Panc1 (cell line): ENCODE results near the gene TRIO. TPM values are rescaled to one million over a fixed set of nuclear protein-coding genes. Genes with fewer than 3 reads are reported as not detected.

Experiments used
- ATAC-seq: fragments of 200-7000 bp; cut with Tn5 transposase; 2 replicates; pipeline ENCODE4 v1.9.1; 2020; ENCODE audit warnings: mild to moderate bottlenecking, moderate library complexity
- BruUV-seq: library from RNA; stranded (reverse); fragments of 400-500 nt; replicated peaks from 2 replicates; lab custom pipeline; 2021; lab: Mats Ljungman, UMichigan
- CTCF ChIA-PET: fragments of 300-600 bp; sonication (Branson Sonifier 250); formaldehyde crosslinking; loops from one replicate; lab custom pipeline; 2022; ENCODE audit warnings: antibody characterized with exemption; lab: Charles Lee
- POLR2A ChIA-PET: fragments of 300-600 bp; sonication (Branson Sonifier 250); formaldehyde crosslinking; loops from one replicate; lab custom pipeline; 2022; ENCODE audit warnings: antibody characterized with exemption; lab: Charles Lee
- DNase-seq: peaks from one replicate; pipeline ENCODE4 v3.0.0-alpha.2; 2010; ENCODE audit warnings: low read depth, low spot score
- H3K27ac ChIP-seq: 2 replicates; pipeline ENCODE4 v1.5.1; 2011; ENCODE audit warnings: mild to moderate bottlenecking, low read length, inconsistent platforms
- H3K27me3 ChIP-seq: fragments of 200-500 bp; sonication (Bioruptor generic); 2 replicates; pipeline ENCODE4 v1.6.0; 2014; ENCODE audit warnings: low read length, inconsistent platforms; ENCODE audit not compliant: control insufficient read depth, insufficient read depth
- H3K36me3 ChIP-seq: fragments of 200-500 bp; sonication (Bioruptor generic); 2 replicates; pipeline ENCODE4 v1.5.1; 2014; ENCODE audit warnings: inconsistent platforms, mild to moderate bottlenecking, low read length, moderate library complexity; ENCODE audit not compliant: control insufficient read depth, insufficient read depth
- H3K4me1 ChIP-seq: 2 replicates; pipeline ENCODE4 v1.5.1; 2011; ENCODE audit warnings: inconsistent platforms, mild to moderate bottlenecking, low read length, moderate library complexity; ENCODE audit not compliant: control insufficient read depth, insufficient read depth
- H3K4me3 ChIP-seq, 2 experiments: 2 replicates each; pipeline ENCODE4 v1.5.1; 2011 to 2012; ENCODE audit warnings: low read depth in 2 of 2, low read length in 2 of 2, mild to moderate bottlenecking in 2 of 2, inconsistent platforms in 1 of 2, moderate library complexity in 1 of 2
- H3K9me3 ChIP-seq: fragments of 200-500 bp; sonication (Bioruptor generic); 2 replicates; pipeline ENCODE4 v1.5.1; 2014; ENCODE audit warnings: low read depth, mild to moderate bottlenecking, inconsistent platforms, low read length, moderate library complexity; ENCODE audit not compliant: control insufficient read depth, insufficient read depth
- POLR2AphosphoS5 ChIP-seq: IDR thresholded peaks from 2 replicates; pipeline ENCODE4 v1.6.1; 2012; ENCODE audit warnings: mild to moderate bottlenecking, low read depth, low read length, moderate library complexity
- REST ChIP-seq, 2 experiments: IDR thresholded peaks; 2 replicates each; pipeline ENCODE4 v1.6.1; 2011 to 2012; ENCODE audit warnings: low read depth in 2 of 2, control low read depth in 1 of 2, low read length in 1 of 2, mild to moderate bottlenecking in 1 of 2, moderate library complexity in 1 of 2; ENCODE audit not compliant: insufficient read depth in 1 of 2
- SIN3A ChIP-seq: IDR thresholded peaks from 2 replicates; pipeline ENCODE4 v1.6.1; 2012; ENCODE audit warnings: low read depth, mild to moderate bottlenecking, low read length, moderate library complexity, borderline replicate concordance; ENCODE audit not compliant: insufficient read depth
- TCF7L2 ChIP-seq: IDR thresholded peaks from 2 replicates; pipeline ENCODE4 v1.6.1; 2011; ENCODE audit warnings: mild to moderate bottlenecking, low read depth, low read length, inconsistent platforms
- in situ Hi-C: cut with HindIII; loops from 2 replicates; pipeline ENCODE4 v1.10.0; 2016; ENCODE audit warnings: low sequenced_read_pairs, low pct_unique_long_range_greater_than_20kb
- intact Hi-C: fragments of 100-400 bp; cut with micrococcal nuclease; formaldehyde crosslinking; loops from one replicate; pipeline ENCODE4 v1.10.0; 2022; ENCODE audit not compliant: unreplicated experiment
- total RNA-seq: library from RNA; stranded (reverse); gene quantifications from one replicate; pipeline ENCODE4 v1.2.1, GENCODE V29; 2021; ENCODE audit not compliant: unreplicated experiment
- TF ChIP-seq, protein P1 (sequence below): fragments of 450-650 bp; IDR thresholded peaks from 2 replicates; pipeline ENCODE4 v1.5.1; 2017; ENCODE audit warnings: mild to moderate bottlenecking

The TRIO gene
- total RNA-seq, 1 experiment from 2014 or later, result 349 TPM

- no peaks in the 10 kb centered on the region; the same call in 1 of the 2 replicates for H3K9me3 ChIP-seq
- no peaks in the 10 kb centered on the region for H3K36me3 ChIP-seq
- POLR2A ChIA-PET, result interaction anchor here (0.7 kb wide), 1 partner anchor 67 kb away, joined by 6 read pairs; no protein-coding TSS in a partner anchor
- peak overlapping the region in 1 of 2 experiments; percentile 15; a peak in 2 of 4 replicates for H3K4me3 ChIP-seq
- no peak; the same call in 1 of the 2 replicates for TF ChIP-seq TCF7L2
- no peak for TF ChIP-seq POLR2AphosphoS5
- TF ChIP-seq SIN3A, result no peak
- TF ChIP-seq, protein P1, sequence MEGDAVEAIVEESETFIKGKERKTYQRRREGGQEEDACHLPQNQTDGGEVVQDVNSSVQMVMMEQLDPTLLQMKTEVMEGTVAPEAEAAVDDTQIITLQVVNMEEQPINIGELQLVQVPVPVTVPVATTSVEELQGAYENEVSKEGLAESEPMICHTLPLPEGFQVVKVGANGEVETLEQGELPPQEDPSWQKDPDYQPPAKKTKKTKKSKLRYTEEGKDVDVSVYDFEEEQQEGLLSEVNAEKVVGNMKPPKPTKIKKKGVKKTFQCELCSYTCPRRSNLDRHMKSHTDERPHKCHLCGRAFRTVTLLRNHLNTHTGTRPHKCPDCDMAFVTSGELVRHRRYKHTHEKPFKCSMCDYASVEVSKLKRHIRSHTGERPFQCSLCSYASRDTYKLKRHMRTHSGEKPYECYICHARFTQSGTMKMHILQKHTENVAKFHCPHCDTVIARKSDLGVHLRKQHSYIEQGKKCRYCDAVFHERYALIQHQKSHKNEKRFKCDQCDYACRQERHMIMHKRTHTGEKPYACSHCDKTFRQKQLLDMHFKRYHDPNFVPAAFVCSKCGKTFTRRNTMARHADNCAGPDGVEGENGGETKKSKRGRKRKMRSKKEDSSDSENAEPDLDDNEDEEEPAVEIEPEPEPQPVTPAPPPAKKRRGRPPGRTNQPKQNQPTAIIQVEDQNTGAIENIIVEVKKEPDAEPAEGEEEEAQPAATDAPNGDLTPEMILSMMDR, result no peak
- in situ Hi-C loops (loop anchor here (5.0 kb wide), 1 partner anchor 36 kb away; no protein-coding TSS in a partner anchor), intact Hi-C loops (no loop called here)
- CTCF ChIA-PET, result no interaction called here
- BruUV-seq, result TSS peak; percentile 2
- no peaks in the 10 kb centered on the region for H3K27me3 ChIP-seq
- DNase-seq, result no peak
- H3K4me1 ChIP-seq, result peaks cover 98% of the 10 kb centered on the region
- peak overlapping the region; percentile 96 for H3K27ac ChIP-seq
- ATAC-seq, result peak; percentile 27; the same call in 1 of the 2 replicates
These were observed 113.0 kb downstream of the TRIO start for GRCh38 chr5:14256026-14256690.

GRCh38 chr5:14256756-14257393 is 113.7 kb downstream of the TRIO start:
- DNase-seq (no peak), ATAC-seq (peak; percentile 44)
- peak overlapping the region in 1 of 2 experiments; percentile 15; a peak in 2 of 4 replicates for H3K4me3 ChIP-seq
- CTCF ChIA-PET, result interaction anchor here (1.2 kb wide), 1 partner anchor 13 kb away, joined by 3 read pairs; no protein-coding TSS in a partner anchor
- H3K4me1 ChIP-seq, result peaks cover 98% of the 10 kb centered on the region
- in situ Hi-C loops, result loop anchor here (5.0 kb wide), 1 partner anchor 35 kb away; no protein-coding TSS in a partner anchor
- H3K36me3 ChIP-seq, result no peaks in the 10 kb centered on the region
- intact Hi-C loops, result no loop called here
- TF ChIP-seq POLR2AphosphoS5, result no peak
- TF ChIP-seq, protein P1, result no peak
- TF ChIP-seq REST (IDR thresholded peaks at IDR 0.05; ENCODE audit: insufficient read depth in 1 of 2, low read depth in 2 of 2, low read length in 1 of 2), result no peak
- TF ChIP-seq SIN3A, result no peak
- no peak for TF ChIP-seq TCF7L2
- H3K27me3 ChIP-seq, result no peaks in the 10 kb centered on the region
- BruUV-seq, result no TSS peak
- H3K27ac ChIP-seq, result peak overlapping the region; percentile 96
- H3K9me3 ChIP-seq, result no peaks in the 10 kb centered on the region; the same call in 1 of the 2 replicates
- POLR2A ChIA-PET, result interaction anchor here (0.7 kb wide), 2 partner anchors 67 to 143 kb away, joined by 4 to 6 read pairs; no protein-coding TSS in a partner anchor
